ENCODE measurements around the gene GAST. TPM values are rescaled to one million over a fixed set of nuclear protein-coding genes. Genes with fewer than 3 reads are reported as not detected.
"Not testable (repeated sequence)": the region's sequence is repeated elsewhere in the genome, so short reads cannot be mapped to it uniquely, and the experiment has no call there.

The GAST gene
- total RNA-seq, 2 donors from 2014 or later = not detected

GRCh38 chr17:41683441-41684007 lies 28.6 kb upstream of the GAST start:
- TF ChIP-seq CTCF (IDR thresholded peaks at IDR 0.05) (no peak), POLR2AphosphoS5 (IDR thresholded peaks at IDR 0.05) (no peak), POLR2A (IDR thresholded peaks at IDR 0.05) (no peak)
- intact Hi-C loops (cut with DNase I) = no loop called here

GRCh38 chr17:41684035-41684434 lies 28.1 kb upstream of the GAST start:
- Histone ChIP-seq H3K4me3 (no peak overlapping the region), H3K9me3 (no peaks in the 10 kb centered on the region), H3K36me3 (no peaks in the 10 kb centered on the region), H3K27me3 (replicated peaks; ENCODE audit: insufficient read depth) (no peaks in the 10 kb centered on the region), H3K4me1 (replicated peaks) (no peaks in the 10 kb centered on the region), H3K27ac (no peak overlapping the region)
- WGBS = 52% methylated on average over 4 of the region's 4 CpGs
- intact Hi-C loops (cut with DNase I) = no loop called here
- TF ChIP-seq POLR2A (IDR thresholded peaks at IDR 0.05) = no peak
- no peak for TF ChIP-seq CTCF (IDR thresholded peaks at IDR 0.05)
- DNase-seq (ENCODE audit: low spot score) = no peak

More at GRCh38 chr17:41683441-41684007, 28.6 kb upstream of the GAST start:
- Histone ChIP-seq H3K36me3 (no peaks in the 10 kb centered on the region), H3K27me3 (replicated peaks; ENCODE audit: insufficient read depth) (no peaks in the 10 kb centered on the region), H3K4me1 (replicated peaks) (no peaks in the 10 kb centered on the region), H3K9me3 (no peaks in the 10 kb centered on the region), H3K4me3 (no peak overlapping the region), H3K27ac (no peak overlapping the region)
- no peak for DNase-seq (ENCODE audit: low spot score)
- WGBS = 44% methylated on average over 8 of the region's 8 CpGs

DNA sequence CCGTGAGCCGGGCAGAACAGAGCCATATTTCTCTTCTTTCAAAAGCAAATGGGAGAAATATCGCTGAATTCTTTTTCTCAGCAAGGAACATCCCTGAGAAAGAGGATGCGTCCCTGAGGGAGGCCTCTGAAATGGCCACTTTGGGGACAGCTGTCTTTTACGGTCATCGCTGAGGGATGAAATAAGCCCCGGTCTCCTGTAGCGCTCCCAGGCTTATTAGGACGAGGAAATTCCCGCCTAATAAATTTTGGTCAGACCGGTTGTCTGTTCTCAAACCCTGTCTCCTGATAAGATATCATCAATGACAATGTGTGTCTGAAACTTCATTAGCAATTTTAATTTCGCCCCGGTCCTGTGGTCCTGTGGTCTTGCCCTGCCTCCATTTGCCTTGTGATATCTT lies 26.4 kb upstream of the GAST start:
- H3K4me1 ChIP-seq (replicated peaks); DNase-seq (ENCODE audit: low spot score); H3K4me3 ChIP-seq; H3K27ac ChIP-seq; intact Hi-C loops (cut with DNase I); H3K27me3 ChIP-seq (replicated peaks; ENCODE audit: insufficient read depth); H3K9me3 ChIP-seq: not testable (repeated sequence)
- 94% methylated on average over 13 of the region's 13 CpGs for WGBS
- peaks cover 6 to 12% of the 10 kb centered on the region in 2 donors for H3K36me3 ChIP-seq

- no peaks in the 10 kb centered on the region for H3K4me1 ChIP-seq (replicated peaks)
- peaks cover 10 to 17% of the 10 kb centered on the region in 2 donors for H3K36me3 ChIP-seq
- no peak for DNase-seq (ENCODE audit: low spot score)
- no peaks in the 10 kb centered on the region for H3K27me3 ChIP-seq (replicated peaks; ENCODE audit: insufficient read depth)
- 92% methylated on average over 4 of the region's 4 CpGs for WGBS
- H3K4me3 ChIP-seq = no peak overlapping the region
- no peak overlapping the region for H3K27ac ChIP-seq
- intact Hi-C loops (cut with DNase I) = no loop called here
- TF ChIP-seq POLR2A (IDR thresholded peaks at IDR 0.05) (no peak), POLR2AphosphoS5 (IDR thresholded peaks at IDR 0.05) (no peak), CTCF (IDR thresholded peaks at IDR 0.05) (no peak)
- H3K9me3 ChIP-seq = no peaks in the 10 kb centered on the region
Observed at GRCh38 chr17:41686281-41686680, 25.9 kb upstream of the GAST start.

- Histone ChIP-seq H3K4me3 (peak overlapping the region; percentile 89 to 91), H3K4me1 (replicated peaks) (no peaks in the 10 kb centered on the region), H3K36me3 (peaks cover 18 to 33% of the 10 kb centered on the region in 2 donors), H3K27me3 (replicated peaks; ENCODE audit: insufficient read depth) (no peaks in the 10 kb centered on the region), H3K27ac (peak overlapping the region; percentile 100), H3K9me3 (no peaks in the 10 kb centered on the region)
- DNase-seq (ENCODE audit: low spot score) = peak; percentile 54
- peak in 2 of 4 experiments; percentile 18 to 22 for TF ChIP-seq CTCF (IDR thresholded peaks at IDR 0.05)
- TF ChIP-seq POLR2AphosphoS5 (IDR thresholded peaks at IDR 0.05) = no peak
- no peak for TF ChIP-seq POLR2A (IDR thresholded peaks at IDR 0.05)
- WGBS = 5% methylated on average over 23 of the region's 23 CpGs
- intact Hi-C loops (cut with DNase I) = no loop called here
Observed at GRCh38 chr17:41687828-41688640, 24.1 kb upstream of the GAST start.

Data from prostate gland (tissue), 2 donors.